Esophagus muscularis mucosa (tissue), 4 donors: ENCODE data around the gene CENPO.

Experiments used
- CTCF ChIP-seq, 3 experiments: fragments of 200-600 bp in 2 of 3; fragments of 450-650 bp in 1 of 3; sonication (generic) in 2 of 3; IDR thresholded peaks; one replicate each; pipeline ENCODE4 v1.5.1; 2017 to 2019; ENCODE audit warnings: antibody characterized with exemption in 3 of 3, mild to moderate bottlenecking in 2 of 3, moderate library complexity in 1 of 3
- EP300 ChIP-seq: sonication (generic); formaldehyde crosslinking; IDR thresholded peaks from one replicate; pipeline ENCODE4 v1.6.1; 2017; ENCODE audit warnings: antibody characterized with exemption
- POLR2A ChIP-seq: fragments of 450-650 bp; IDR thresholded peaks from one replicate; pipeline ENCODE4 v1.6.1; 2017; ENCODE audit warnings: antibody characterized with exemption, moderate library complexity, mild to moderate bottlenecking, low read depth
- POLR2AphosphoS5 ChIP-seq, 2 donors: sonication (generic); formaldehyde crosslinking; IDR thresholded peaks; one replicate each; pipeline ENCODE4 v1.6.1; 2017; ENCODE audit warnings: antibody characterized with exemption in 2 of 2

GRCh38 chr2:24832931-24833701 lies 39.9 kb downstream of the CENPO start:
- no peak for TF ChIP-seq CTCF (IDR thresholded peaks at IDR 0.05)
- TF ChIP-seq POLR2A = no peak
- TF ChIP-seq POLR2AphosphoS5 (IDR thresholded peaks at IDR 0.05) = no peak
- no peak for TF ChIP-seq EP300
